Hindlimb muscle (tissue), 1 donor: ENCODE data around the gene ZSCAN5C. TPM values are rescaled to one million over a fixed set of nuclear protein-coding genes. Genes with fewer than 3 reads are reported as not detected.

Source experiments
- polyA plus RNA-seq: library from polyadenylated mRNA; unstranded; fragments of 120-200 nt; gene quantifications from one replicate; pipeline ENCODE4 v1.2.1, GENCODE V29; 2013; ENCODE audit not compliant: insufficient read length

Gene ZSCAN5C
- polyA plus RNA-seq, 1 donor, result not detected

Other genes starting within 250 kb of the ZSCAN5C start
- gene NLRP5, start 215.5 kb upstream of the ZSCAN5C start, polyA plus RNA-seq, result not detected
- 33.4 TPM for gene ZNF787, start 81.0 kb upstream of the ZSCAN5C start, polyA plus RNA-seq
- 24.5 TPM for gene ZNF444, start 61.0 kb upstream of the ZSCAN5C start, polyA plus RNA-seq
- gene GALP, start 26.3 kb upstream of the ZSCAN5C start, polyA plus RNA-seq, result not detected
- not detected for gene ZSCAN5B, start 4.5 kb upstream of the ZSCAN5C start, polyA plus RNA-seq
- gene EDDM13, start 70.5 kb downstream of the ZSCAN5C start, polyA plus RNA-seq, result 1.3 TPM
- gene ZSCAN5A, start 112.6 kb downstream of the ZSCAN5C start, polyA plus RNA-seq, result 8.1 TPM
- gene ZNF582, start 191.3 kb downstream of the ZSCAN5C start, polyA plus RNA-seq, result 6.0 TPM
- gene ZNF583, start 202.1 kb downstream of the ZSCAN5C start, polyA plus RNA-seq, result 7.0 TPM